MCF 10A (cell line): Measurements from ENCODE around the gene MCTP2. TPM values are rescaled to one million over a fixed set of nuclear protein-coding genes. Genes with fewer than 3 reads are reported as not detected.

Experiments used
- BruUV-seq: library from RNA; stranded (reverse); fragments of 400-500 nt; replicated peaks from 2 replicates; lab custom pipeline; 2021; lab: Mats Ljungman, UMichigan
- CTCF ChIA-PET: fragments of 300-600 bp; sonication (Branson Sonifier 250); formaldehyde crosslinking; extraction: SDS; loops from one replicate; lab custom pipeline; 2021; ENCODE audit warnings: antibody characterized with exemption, inconsistent platforms; lab: Yijun Ruan, JAX
- POLR2A ChIA-PET: fragments of 300-600, 350-650 bp; sonication (Branson Sonifier 250); formaldehyde crosslinking; extraction: SDS; loops from one replicate; lab custom pipeline; 2020; ENCODE audit warnings: antibody characterized with exemption, inconsistent platforms; lab: Yijun Ruan, JAX
- DNase-seq: peaks from one replicate; pipeline ENCODE4 v3.0.0-alpha.2; 2018; ENCODE audit not compliant: unreplicated experiment
- H3K27ac Mint-ChIP-seq: one replicate; pipeline ENCODE4 v1.8.0; 2022; ENCODE audit warnings: mild to moderate bottlenecking, low read depth, mixed read lengths; ENCODE audit not compliant: unreplicated experiment
- H3K27me3 Mint-ChIP-seq: one replicate; pipeline ENCODE4 v1.8.0; 2022; ENCODE audit warnings: mixed read lengths; ENCODE audit not compliant: insufficient read depth, unreplicated experiment
- H3K36me3 Mint-ChIP-seq: one replicate; pipeline ENCODE4 v1.8.0; 2022; ENCODE audit warnings: mild to moderate bottlenecking, moderate library complexity, mixed read lengths; ENCODE audit not compliant: insufficient read depth, unreplicated experiment
- H3K4me1 Mint-ChIP-seq: one replicate; pipeline ENCODE4 v1.8.0; 2022; ENCODE audit warnings: mixed read lengths; ENCODE audit not compliant: insufficient read depth, unreplicated experiment
- H3K4me3 Mint-ChIP-seq: one replicate; pipeline ENCODE4 v1.8.0; 2022; ENCODE audit warnings: mild to moderate bottlenecking, moderate library complexity, mixed read lengths; ENCODE audit not compliant: unreplicated experiment
- H3K9me3 Mint-ChIP-seq: one replicate; pipeline ENCODE4 v1.8.0; 2022; ENCODE audit warnings: mixed read lengths; ENCODE audit not compliant: unreplicated experiment
- CTCF ChIP-seq: fragments of 200-600 bp; IDR thresholded peaks from one replicate; pipeline ENCODE4 v1.8.0; 2022; ENCODE audit warnings: antibody characterized with exemption, mild to moderate bottlenecking; ENCODE audit not compliant: unreplicated experiment
- intact Hi-C: fragments of 100-400 bp; cut with micrococcal nuclease; formaldehyde crosslinking; loops from 2 replicates; pipeline ENCODE4 v1.14.1; 2022
- total RNA-seq: library from RNA; stranded (reverse); gene quantifications from 2 replicates; pipeline ENCODE4 v1.2.3, GENCODE V29; 2022

Gene MCTP2
- total RNA-seq, 1 experiment from 2014 or later: 25.7 TPM

- CTCF ChIA-PET: interaction anchor here (0.6 kb wide), 1 partner anchor 19 kb away, joined by 3 read pairs; no protein-coding TSS in a partner anchor
- H3K4me1 Mint-ChIP-seq: peaks cover 6% of the 10 kb centered on the region
- H3K27ac Mint-ChIP-seq: no peak overlapping the region
- H3K27me3 Mint-ChIP-seq: no peaks in the 10 kb centered on the region
- H3K36me3 Mint-ChIP-seq: no peaks in the 10 kb centered on the region
- intact Hi-C loops: no loop called here
- no peak for DNase-seq
- POLR2A ChIA-PET: no interaction called here
- no TSS peak for BruUV-seq
- no peak overlapping the region for H3K4me3 Mint-ChIP-seq
- no peak for TF ChIP-seq CTCF
- no peaks in the 10 kb centered on the region for H3K9me3 Mint-ChIP-seq
These were observed 292.5 kb downstream of the MCTP2 start for GRCh38 chr15:94523873-94524272.

GRCh38 chr15:94524565-94524964 lies 293.2 kb downstream of the MCTP2 start:
- DNase-seq: peak; percentile 50
- no TSS peak for BruUV-seq
- no peak overlapping the region for H3K4me3 Mint-ChIP-seq
- ChIA-PET CTCF (interaction anchor here (0.7 to 1.1 kb wide), 2 partner anchors 15 to 19 kb away, joined by 3 to 5 read pairs; no protein-coding TSS in a partner anchor), POLR2A (no interaction called here)
- intact Hi-C loops: no loop called here
- H3K9me3 Mint-ChIP-seq: no peaks in the 10 kb centered on the region
- no peaks in the 10 kb centered on the region for H3K36me3 Mint-ChIP-seq
- no peak overlapping the region for H3K27ac Mint-ChIP-seq
- TF ChIP-seq CTCF: no peak
- H3K27me3 Mint-ChIP-seq: no peaks in the 10 kb centered on the region
- peaks cover 6% of the 10 kb centered on the region for H3K4me1 Mint-ChIP-seq

- TF ChIP-seq CTCF: peak; percentile 50
- no peak overlapping the region for H3K27ac Mint-ChIP-seq
- no peaks in the 10 kb centered on the region for H3K27me3 Mint-ChIP-seq
- intact Hi-C loops: no loop called here
- H3K4me1 Mint-ChIP-seq: peaks cover 6% of the 10 kb centered on the region
- DNase-seq: peak; percentile 18
- CTCF ChIA-PET: interaction anchor here (1.1 to 2.3 kb wide), 3 partner anchors 10 to 114 kb away, joined by 3 to 6 read pairs (median 6); no protein-coding TSS in a partner anchor
- BruUV-seq: no TSS peak
- H3K9me3 Mint-ChIP-seq: no peaks in the 10 kb centered on the region
- no peaks in the 10 kb centered on the region for H3K36me3 Mint-ChIP-seq
- POLR2A ChIA-PET: interaction anchor here (0.9 kb wide), 1 partner anchor 30 kb away, joined by 3 read pairs; no protein-coding TSS in a partner anchor
- no peak overlapping the region for H3K4me3 Mint-ChIP-seq
These were observed 294.8 kb downstream of the MCTP2 start for GRCh38 chr15:94526071-94526689.

- no peak overlapping the region for H3K4me3 Mint-ChIP-seq
- no peaks in the 10 kb centered on the region for H3K4me1 Mint-ChIP-seq
- H3K27me3 Mint-ChIP-seq: no peaks in the 10 kb centered on the region
- H3K27ac Mint-ChIP-seq: no peak overlapping the region
- intact Hi-C loops: loop anchor here (10.0 kb wide), 1 partner anchor 97 kb away; no protein-coding TSS in a partner anchor
- POLR2A ChIA-PET: no interaction called here
- H3K9me3 Mint-ChIP-seq: peaks cover 2% of the 10 kb centered on the region
- CTCF ChIA-PET: no interaction called here
- no peaks in the 10 kb centered on the region for H3K36me3 Mint-ChIP-seq
- no peak for DNase-seq
- no TSS peak for BruUV-seq
- TF ChIP-seq CTCF: no peak
These were observed 300.9 kb downstream of the MCTP2 start for GRCh38 chr15:94532226-94532625.
